ENCODE results near the gene CACTIN.
"Not testable (repeated sequence)": the region's sequence is repeated elsewhere in the genome, so short reads cannot be mapped to it uniquely, and the experiment has no call there.

CACTIN gene

DNA sequence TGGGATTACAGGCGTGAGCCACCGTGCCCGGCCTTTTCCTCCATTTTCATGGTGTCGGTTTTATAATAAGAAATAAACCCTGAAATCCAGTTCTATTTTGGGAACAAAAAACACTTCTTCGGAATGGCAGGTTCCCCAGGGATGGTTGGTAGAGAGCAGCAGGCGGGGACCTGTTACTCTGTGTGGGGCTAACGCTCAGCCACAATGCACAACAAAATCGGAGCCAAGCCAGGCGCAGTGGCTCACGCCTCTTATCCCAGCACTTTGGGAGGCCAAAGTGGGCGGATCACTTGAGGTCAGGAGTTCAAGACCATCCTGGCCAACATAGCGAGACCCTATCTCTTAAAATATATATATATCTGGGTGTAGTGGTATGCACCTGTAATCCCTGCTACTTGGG, 25.6 kb downstream of the CACTIN start:
- DNase-seq (ENCODE audit: extremely low read depth in 1 of 2, low read depth in 1 of 2) = no peak

DNA sequence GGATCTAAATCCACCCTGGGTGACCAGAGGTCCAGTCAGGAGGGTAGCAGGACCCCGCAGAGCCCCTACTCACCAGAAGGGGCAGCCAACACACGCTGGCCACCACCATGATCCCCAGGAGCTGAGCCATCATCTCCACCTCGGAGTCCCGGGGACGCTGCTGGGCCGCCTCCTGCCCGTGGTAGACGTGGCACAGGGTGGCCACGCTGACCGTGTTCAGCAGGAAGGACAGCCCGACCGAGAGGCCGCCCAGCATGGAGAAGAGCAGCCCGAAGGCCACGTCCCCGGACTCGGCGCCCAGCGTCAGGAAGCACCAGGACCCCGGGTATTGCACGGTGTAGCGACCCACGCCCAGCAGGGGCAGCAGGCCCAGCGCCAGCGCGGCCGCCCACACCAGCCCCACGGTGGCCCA, 26.8 kb downstream of the CACTIN start:
- no peak for DNase-seq (ENCODE audit: extremely low read depth in 1 of 2, low read depth in 1 of 2)

DNA sequence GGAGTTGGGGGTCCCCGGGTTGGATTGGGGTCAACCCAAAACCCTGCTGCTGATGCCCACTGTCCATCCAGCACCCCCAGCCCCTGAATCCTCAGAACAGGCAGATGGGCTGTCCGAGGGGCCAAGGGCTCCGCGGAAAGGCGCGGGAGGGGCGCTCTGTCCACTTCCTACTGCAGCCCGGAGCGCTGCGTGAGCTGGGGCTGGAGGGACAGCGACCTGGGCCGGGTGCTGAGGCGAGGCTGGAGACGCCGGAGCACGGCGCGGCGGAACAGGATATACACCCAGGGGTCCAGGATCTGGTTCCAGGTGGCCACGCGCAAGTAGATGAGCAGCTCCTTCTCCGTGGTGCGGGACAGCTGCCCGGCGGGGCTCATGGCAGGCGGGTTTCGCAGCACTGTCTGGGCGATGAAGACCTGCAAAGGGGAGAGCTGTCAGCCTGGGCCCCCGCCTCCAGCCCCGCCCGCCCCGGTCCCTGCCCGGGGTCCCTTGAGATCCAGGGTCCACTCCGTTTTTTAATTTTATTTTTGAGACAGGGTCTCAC, 31.0 kb downstream of the CACTIN start:
- no peak for DNase-seq (ENCODE audit: extremely low read depth in 1 of 2, low read depth in 1 of 2)

DNA sequence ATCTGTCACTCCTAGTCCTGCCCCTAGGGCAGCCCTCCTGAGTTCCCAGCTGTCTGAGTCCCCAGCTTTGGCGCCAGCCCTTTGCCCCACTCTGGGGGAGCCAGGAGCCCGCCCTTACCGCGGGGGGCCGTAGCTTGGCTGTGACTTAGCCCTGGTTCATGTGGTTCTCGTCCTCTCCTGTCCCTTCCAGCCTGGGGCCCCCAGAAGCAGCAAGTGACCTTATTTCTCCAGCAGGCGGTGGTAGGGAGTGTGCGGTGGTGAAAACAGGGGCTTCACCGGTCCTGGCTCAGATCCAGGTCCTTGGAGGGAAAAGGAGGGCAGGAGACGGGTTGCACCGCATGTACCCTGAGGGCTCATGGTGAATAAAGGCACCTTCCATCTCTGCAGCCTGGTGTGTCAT, 33.4 kb downstream of the CACTIN start:
- no peak for DNase-seq (ENCODE audit: extremely low read depth in 1 of 2, low read depth in 1 of 2)

DNA sequence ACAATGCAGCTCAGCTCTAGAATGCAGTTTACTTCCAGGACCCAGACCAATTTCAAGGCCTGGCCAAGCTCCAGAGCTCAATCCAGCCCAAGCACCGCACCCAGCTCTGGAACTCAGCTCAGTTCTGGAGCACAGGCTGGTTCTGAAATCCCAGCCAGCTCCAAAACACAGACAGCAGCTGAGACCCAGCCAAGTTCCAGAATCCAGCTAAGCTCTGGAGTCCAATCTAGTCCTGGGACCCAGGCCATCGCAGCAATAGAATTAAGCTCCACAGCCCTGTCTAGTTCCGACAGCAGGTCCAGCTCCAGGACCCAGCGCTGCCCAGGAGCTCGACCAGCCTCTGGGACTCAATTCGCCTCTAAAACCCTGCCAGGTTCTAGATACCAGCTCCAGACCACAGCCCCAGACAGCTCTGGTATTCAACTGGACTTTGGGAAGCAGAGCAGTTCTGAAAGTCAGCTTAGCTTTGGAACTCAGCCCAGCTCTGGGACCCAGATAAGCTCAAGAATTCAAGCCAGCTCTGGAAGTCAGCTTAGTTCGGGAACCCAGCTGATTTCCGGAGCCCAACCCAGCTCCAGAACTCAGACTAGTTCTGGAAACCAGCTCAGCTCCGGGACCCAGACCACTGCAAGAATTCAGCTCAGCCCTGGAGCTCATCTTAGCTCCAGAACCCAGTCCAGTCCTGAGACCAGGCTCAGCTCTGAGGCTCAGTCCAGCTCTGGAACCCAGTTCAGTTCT, 34.5 kb downstream of the CACTIN start:
- no peak for DNase-seq (ENCODE audit: extremely low read depth in 1 of 2, low read depth in 1 of 2)

DNA sequence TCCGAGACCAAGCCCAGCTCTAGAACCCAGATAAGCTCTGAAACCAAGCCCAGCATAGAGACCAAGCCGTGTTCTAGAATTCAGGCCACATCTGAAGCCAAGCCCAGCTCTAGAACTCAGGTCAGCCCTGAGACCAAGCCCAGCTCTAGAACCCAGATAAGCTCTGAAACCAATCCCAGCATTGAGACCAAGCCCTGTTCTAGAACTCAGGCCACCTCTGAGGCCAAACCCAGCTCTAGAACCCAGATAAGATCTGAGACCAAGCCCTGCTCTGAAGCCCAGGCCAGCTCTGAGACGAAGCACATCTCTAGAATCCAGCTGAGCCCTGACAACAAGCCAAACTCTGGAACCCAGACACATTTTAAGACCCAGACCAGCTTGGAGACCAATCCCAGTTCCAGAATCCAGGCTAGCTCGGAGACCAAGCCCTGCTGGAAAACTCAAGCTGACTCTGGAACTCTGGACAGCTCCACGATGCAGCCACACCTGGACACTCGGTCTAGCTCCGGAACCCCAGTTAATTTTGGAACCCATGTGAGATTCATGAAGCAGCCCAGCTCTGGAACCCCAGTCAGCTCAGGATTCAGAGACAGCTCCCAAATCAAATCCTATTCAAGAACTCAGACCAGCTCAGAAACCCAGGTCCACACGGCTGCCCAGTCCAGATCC, 35.5 kb downstream of the CACTIN start:
- no peak for DNase-seq (ENCODE audit: extremely low read depth in 1 of 2, low read depth in 1 of 2)

DNA sequence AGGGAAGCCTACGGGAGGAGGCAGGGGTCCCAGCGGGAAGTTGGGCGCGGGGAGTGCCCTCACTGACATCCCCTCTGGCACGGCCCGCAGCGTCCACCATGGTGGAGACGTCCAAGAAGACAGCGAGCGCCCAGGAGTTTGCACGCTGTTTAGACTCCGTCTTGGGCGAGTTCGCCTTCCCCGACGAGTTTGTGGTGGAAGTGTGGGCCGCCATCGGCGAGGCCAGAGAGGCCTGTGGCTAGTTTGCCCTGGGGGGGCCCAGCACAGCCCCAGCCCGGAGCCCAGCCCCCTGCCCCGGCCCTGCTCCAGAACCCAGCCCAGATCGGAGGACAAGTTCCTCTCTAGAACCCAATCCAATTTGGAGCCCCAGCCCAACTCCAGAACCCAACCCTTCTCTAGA, 36.6 kb downstream of the CACTIN start:
- DNase-seq (ENCODE audit: extremely low read depth in 1 of 2, low read depth in 1 of 2) = no peak

DNA sequence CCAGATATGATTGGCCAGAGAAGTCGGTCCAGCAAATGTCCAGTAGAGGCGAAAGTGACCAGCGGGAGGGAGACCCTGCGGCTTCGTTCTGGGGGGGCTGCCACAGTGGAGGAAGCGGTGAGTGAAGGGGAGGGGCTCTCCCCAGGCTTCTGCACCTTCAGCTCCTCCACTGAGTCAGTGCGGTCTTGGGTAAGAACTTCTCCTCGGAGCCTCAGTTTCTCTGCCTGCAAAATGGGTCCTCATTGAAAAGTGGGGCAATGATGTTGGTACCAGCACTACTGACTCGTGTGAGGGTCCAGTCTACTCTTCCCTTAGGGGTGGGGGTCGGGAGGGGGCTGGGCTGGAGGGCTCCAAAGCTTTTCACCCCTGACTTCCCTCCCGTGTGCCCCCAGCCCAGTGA, 37.2 kb downstream of the CACTIN start:
- DNase-seq (ENCODE audit: extremely low read depth in 1 of 2, low read depth in 1 of 2) = no peak

DNA sequence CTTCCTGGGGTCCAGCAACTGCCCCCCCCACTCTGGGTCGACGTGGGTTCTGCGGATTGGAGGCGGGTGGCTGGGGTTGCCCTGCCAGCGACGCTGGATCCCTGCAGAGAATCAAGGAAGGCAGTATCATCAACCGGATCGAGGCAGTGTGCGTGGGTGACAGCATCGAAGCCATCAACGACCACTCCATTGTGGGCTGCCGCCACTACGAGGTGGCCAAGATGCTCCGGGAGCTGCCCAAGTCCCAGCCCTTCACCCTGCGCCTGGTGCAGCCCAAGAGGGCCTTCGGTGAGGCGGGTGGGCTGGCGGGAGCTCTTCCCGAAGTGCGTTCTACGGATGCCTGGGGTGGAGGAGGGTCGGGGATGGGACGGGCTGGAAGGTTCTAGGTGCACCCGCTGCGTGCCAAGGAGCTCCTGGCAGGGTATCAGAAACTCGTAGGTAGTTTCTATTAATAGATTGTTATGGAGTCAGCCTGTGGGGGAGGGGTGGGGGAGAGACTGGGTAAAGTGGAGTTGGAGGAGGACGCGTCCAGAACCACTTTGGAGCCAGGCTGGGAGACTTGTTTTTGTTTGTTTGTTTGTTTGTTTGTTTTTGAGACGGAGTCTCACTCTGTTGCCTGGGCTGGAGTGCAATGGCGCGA, 39.8 kb downstream of the CACTIN start:
- DNase-seq (ENCODE audit: extremely low read depth in 1 of 2, low read depth in 1 of 2) = no peak

DNA sequence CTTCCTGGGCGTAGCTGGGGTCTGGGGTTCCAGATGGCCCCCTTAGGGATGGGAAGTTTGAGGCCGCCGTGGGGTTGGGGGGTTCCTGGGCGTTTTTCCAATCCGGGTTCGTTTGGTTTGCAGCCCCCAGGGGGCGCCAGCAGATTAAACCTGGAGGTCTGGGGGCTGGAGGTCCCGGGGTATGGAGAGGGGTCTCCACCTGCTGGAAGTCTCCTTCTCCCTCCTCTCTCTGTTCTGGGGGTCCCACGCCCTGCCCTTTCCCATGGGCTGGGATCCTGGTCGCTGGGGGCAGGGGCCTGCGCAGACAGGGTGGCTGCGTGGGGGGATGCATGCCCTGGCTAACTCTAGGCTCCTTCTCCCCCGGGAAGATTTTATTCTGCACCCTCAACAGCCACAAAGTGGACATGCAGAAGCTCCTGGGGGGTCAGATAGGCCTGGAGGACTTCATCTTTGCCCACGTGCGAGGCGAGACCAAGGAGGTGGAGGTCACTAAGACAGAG, 40.4 kb downstream of the CACTIN start:
- DNase-seq (ENCODE audit: extremely low read depth in 1 of 2, low read depth in 1 of 2) = peak in 1 of 2 donors; percentile 43

DNA sequence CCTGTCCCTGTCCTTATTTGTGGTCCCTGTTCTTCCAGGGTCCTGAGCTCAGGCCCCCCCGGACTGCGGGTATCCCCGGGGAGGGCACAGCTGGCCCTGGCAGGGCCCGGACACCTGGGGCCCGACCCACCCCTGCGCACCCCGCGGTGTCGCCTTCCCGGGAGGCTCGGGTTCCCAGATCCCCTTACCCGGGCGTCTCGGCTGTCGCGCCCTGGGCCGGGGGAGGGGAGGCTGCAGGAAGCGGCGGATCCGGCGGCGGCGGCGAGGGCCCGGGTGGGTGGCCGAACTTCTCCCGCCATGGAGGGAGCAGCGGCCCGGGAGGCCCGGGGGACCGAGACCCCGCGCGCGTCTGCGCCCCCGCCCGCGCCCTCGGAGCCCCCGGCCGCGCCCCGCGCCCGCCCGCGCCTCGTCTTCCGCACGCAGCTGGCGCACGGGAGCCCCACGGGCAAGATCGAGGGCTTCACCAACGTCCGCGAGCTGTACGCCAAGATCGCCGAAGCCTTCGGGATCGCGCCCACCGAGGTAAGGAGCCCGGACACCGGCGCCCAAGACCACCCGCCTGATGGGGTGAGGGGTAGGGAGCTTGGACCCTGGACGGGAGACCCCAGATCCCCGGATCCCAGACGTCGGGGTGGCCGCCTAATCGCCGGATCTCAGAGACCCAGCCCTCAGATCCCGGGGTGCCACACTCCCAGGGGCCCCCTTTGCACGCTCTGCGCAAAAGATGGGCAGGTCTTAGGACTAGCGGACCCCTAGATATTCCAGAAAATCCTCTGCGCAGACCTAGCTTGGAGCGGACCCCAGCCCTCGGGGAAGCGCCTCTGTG, 41.1 kb downstream of the CACTIN start, which contains the start of gene GIPC3:
Gene GIPC3, plus strand, starts transcription at position 178 of the 826 bp plus-strand sequence. Its CDS starts 120 bp downstream, at position 298.
- DNase-seq (ENCODE audit: extremely low read depth in 1 of 2, low read depth in 1 of 2) = no peak

DNA sequence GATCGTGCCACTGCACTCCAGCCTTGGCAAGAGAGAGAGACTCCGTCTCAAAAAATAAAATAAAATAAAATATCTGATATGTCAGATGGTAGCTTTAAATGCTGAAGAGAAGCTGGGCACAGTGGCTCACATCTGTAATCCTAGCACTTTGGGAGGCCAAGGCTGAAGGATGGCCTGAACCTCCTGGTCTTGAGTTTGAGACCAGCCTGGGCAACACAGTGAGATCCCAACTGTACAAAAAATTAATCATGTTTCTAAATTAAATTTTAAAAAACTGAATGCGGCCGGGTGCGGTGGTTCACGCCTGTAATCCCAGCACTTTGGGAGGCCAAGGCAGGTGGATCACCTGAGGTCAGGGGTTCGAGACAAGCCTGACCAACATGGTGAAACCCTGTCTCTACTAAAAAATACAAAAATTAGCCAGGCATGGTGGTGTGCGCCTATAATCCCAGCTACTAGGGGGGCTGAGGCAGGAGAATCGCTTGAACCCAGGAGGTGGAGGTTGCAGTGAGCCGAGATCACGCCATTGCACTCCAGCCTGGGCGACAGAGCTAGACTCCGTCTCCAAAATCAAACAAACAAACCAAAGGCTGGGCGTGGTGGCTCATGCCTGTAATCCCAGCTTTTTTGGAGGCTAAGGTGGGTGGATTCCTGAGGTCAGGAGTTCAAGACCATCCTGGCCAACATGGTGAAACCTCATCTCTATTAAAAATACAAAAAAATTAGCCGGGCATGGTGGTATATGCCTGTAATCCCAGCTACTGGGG, 42.4 kb downstream of the CACTIN start:
- DNase-seq (ENCODE audit: extremely low read depth in 1 of 2, low read depth in 1 of 2) = not testable (repeated sequence)

DNA sequence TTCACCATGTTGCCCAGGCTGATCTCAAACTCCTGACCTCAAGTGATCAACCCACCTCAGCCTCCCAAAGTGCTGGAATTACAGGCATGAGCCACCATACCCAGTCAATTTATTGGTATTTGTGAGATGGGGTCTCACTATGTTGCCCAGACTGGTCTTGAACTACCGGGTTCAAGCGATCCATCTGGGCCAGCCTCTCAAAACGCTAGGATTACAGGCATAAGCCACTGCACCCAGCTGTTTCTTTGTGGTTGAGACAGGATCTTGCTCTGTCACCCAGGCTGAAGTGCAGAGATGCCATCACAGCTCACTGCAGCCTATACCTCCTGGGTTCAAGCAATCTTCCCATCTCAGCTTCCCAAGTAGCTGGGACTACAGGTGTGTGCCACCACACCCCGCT, 44.8 kb downstream of the CACTIN start:
- not testable (repeated sequence) for DNase-seq (ENCODE audit: extremely low read depth in 1 of 2, low read depth in 1 of 2)

DNA sequence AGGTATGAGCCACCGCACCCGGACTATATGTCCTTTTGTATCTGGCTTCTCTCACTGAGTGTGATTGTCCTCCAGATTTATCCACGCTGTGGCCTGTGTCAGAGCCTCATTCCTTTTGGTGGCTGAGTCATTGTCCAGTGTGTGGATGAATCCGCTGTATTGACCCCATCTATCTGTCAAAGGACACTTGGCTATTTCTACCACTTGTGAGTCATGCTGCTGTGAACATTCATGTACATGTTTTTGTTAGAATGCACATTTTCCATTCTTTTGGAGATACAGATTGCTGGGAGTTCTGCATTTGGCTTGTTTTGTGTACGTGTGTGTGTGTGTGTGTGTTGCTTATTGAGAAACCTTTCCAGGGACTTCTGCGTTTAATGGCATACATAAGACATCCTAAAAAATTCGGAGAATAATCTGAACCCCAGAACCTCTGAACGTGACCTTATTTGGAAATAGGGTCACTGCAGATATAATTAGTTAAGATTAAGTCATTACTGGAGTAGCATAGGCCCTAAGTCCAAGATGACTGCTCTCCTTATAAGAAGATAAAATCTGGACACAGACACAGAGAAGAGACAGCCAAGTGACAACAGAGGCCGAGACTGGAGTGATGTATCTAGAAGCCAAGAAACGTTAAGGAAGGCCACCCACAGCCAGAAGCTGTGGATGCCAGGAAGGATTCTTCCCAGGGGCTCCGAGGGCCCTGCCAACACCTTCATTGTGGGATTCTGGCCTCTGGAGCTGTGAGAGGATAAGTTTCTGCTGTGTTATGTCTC, 46.2 kb downstream of the CACTIN start:
- no peak for DNase-seq (ENCODE audit: extremely low read depth in 1 of 2, low read depth in 1 of 2)

DNA sequence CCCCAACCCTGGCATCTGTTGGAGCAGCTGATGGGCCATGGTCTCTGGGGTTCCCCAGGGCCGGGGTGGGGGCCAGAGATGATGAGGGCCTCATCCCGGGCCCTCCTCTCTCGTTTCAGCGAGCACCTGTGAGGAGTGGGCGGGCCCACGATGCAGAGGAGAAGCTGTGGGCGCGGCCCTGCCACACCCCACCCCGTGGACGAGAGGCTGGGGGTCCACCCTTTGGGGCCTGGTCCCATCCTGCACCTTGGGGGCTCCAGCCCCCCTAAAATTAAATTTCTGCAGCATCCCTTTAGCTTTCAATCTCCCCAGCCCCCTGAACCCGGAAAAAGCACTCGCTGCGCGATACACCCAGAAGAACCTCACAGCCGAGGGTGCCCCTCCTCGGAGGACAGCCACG, 48.2 kb downstream of the CACTIN start:
- DNase-seq (ENCODE audit: extremely low read depth in 1 of 2, low read depth in 1 of 2) = no peak

DNA sequence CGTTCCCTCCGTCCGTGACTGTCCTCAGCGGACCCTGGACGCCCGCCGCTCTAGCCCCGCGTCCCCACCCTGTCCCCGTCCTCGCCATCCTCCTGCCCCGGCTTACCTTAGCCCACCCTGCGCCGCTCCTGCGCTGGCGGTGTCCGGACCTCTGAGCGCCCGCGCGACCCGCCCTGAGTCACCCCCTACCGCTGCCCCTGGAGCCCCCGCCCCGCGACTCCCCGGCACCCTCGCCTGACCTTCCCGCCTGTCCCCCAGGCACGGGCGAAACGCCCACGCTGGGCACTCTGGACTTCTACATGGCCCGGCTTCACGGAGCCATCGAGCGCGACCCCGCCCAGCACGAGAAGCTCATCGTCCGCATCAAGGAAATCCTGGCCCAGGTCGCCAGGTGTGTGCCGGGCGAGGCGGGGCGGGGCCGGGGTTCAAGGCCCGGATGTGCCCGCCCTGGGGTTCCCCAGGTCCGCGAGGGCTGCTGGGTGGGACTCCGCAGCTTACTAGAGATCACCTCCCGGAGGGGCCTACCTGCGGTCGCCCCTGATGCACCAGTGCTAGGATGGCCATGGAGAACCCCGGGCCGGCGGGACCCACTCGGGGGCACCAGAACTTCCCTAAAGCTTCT, 48.8 kb downstream of the CACTIN start:
- DNase-seq (ENCODE audit: extremely low read depth in 1 of 2, low read depth in 1 of 2) = no peak

DNA sequence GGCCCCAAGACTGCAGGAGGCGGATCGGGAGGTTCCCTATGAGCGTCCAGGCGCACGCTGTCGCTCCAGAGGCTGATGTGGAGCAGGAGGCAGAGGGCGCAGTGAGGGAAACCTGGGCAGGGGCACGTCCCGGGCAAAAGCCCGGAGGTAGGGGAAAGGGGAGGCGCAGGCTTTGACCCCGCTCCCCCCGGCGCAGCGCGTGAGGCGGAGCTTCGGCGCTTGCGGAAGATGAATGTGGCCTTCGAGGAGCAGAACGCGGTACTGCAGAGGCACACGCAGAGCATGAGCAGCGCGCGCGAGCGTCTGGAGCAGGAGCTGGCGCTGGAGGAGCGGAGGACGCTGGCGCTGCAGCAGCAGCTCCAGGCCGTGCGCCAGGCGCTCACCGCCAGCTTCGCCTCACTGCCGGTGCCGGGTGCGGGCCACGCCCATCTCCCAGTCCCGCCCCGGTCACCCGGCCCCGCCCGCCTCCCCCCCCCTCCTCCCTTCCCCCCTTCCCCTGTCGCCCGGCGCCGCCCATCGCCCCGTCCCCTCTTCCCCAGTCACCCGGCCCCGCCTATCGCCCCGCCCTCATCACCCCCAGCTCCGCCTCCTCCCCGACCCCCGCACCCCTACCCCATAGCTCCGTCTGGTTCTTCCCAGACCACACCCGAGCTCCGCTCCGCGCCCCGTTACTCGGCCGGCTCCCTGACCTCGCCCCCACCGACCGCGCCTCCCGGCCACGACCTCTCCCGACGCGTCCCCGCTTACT, 49.7 kb downstream of the CACTIN start:
- DNase-seq (ENCODE audit: extremely low read depth in 1 of 2, low read depth in 1 of 2) = no peak
